Uterus (tissue), 4 donors: ENCODE data around the gene SCYGR3. TPM values are rescaled to one million over a fixed set of nuclear protein-coding genes. Genes with fewer than 3 reads are reported as not detected.

Experiments
- DNase-seq, 2 donors: peaks; one replicate each; pipeline ENCODE4 v3.0.0-alpha.2; 2019 to 2020
- H3K27ac ChIP-seq, 2 donors: fragments of 200-600 bp; sonication (generic); 1 replicate in 1 of 2; 2 replicates in 1 of 2; pipeline ENCODE4 v1.5.1; 2016 to 2018
- H3K27me3 ChIP-seq, 2 donors: fragments of 200-600 bp; sonication (generic); one replicate each; pipeline ENCODE4 v1.5.1; 2018 to 2019; ENCODE audit warnings: control low read depth in 1 of 2
- H3K36me3 ChIP-seq, 2 donors: fragments of 200-600 bp; sonication (generic); one replicate each; pipeline ENCODE4 v1.5.1; 2019; ENCODE audit warnings: control low read depth in 1 of 2
- H3K4me1 ChIP-seq, 2 donors: fragments of 200-600 bp; sonication (generic); one replicate each; pipeline ENCODE4 v1.5.1; 2018 to 2019; ENCODE audit warnings: control low read depth in 1 of 2
- H3K4me3 ChIP-seq, 2 donors: fragments of 200-600 bp; sonication (generic); 1 replicate in 1 of 2; 2 replicates in 1 of 2; pipeline ENCODE4 v1.5.1; 2018 to 2019; ENCODE audit warnings: mild to moderate bottlenecking in 1 of 2
- H3K9me3 ChIP-seq, 2 donors: fragments of 200-600 bp; sonication (generic); one replicate each; pipeline ENCODE4 v1.5.1; 2019; ENCODE audit warnings: control low read depth in 1 of 2
- CTCF ChIP-seq, 4 experiments: fragments of 200-600 bp in 2 of 4; fragments of 450-650 bp in 2 of 4; sonication (generic) in 2 of 4; IDR thresholded peaks; one replicate each; pipeline ENCODE4 v1.5.1; 2016 to 2019; ENCODE audit warnings: antibody characterized with exemption in 4 of 4, mild to moderate bottlenecking in 2 of 4, moderate library complexity in 1 of 4
- POLR2A ChIP-seq, 2 donors: fragments of 450-650 bp; IDR thresholded peaks; one replicate each; pipeline ENCODE4 v1.6.1; 2016; ENCODE audit warnings: antibody characterized with exemption in 2 of 2, mild to moderate bottlenecking in 1 of 2, moderate library complexity in 1 of 2
- intact Hi-C: fragments of 100-400 bp; cut with DNase I; formaldehyde crosslinking; loops from one replicate; pipeline ENCODE4 v1.15.1; 2023; ENCODE audit warnings: low total_unique reads
- total RNA-seq, 4 donors: library from RNA; depleted of rRNA in 3 of 4; stranded (reverse); fragments of >200 nt in 3 of 4; gene quantifications; one replicate each; pipeline versions ENCODE4 v1.1.0 to v1.2.4, GENCODE V29; 2014 to 2023
- donor health status: DM: yes; HTN: yes; CAD: no.

SCYGR3 gene
- total RNA-seq, 4 donors from 2014 or later = not detected

DNA sequence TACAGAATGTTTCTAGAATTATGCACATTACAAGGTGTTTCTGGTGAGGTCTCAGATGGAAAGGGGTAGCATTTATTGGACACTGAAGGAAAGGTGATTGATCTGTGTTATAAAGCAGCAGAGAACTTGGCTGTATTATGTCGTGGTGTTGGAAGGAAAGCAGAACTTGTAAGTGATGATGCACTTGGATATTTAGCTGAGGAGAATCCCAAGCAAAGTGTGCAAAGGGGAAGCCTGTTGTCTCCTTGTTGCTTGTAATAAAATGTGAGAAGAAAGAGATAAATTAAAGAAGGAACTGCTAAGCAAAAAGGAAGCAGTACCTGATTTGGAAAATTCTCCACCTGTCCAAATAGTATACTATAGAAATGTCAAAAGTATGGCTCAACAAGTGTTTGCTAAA lies 39.8 kb upstream of the SCYGR3 start:
- no peak for DNase-seq
- intact Hi-C loops = no loop called here
- H3K27ac ChIP-seq = no peak overlapping the region
- no peaks in the 10 kb centered on the region for H3K36me3 ChIP-seq
- no peaks in the 10 kb centered on the region for H3K4me1 ChIP-seq
- no peak overlapping the region for H3K4me3 ChIP-seq
- TF ChIP-seq CTCF (IDR thresholded peaks at IDR 0.05) (no peak), POLR2A (IDR thresholded peaks at IDR 0.05) (no peak)
- no peaks in the 10 kb centered on the region for H3K27me3 ChIP-seq
- no peaks in the 10 kb centered on the region for H3K9me3 ChIP-seq

DNA sequence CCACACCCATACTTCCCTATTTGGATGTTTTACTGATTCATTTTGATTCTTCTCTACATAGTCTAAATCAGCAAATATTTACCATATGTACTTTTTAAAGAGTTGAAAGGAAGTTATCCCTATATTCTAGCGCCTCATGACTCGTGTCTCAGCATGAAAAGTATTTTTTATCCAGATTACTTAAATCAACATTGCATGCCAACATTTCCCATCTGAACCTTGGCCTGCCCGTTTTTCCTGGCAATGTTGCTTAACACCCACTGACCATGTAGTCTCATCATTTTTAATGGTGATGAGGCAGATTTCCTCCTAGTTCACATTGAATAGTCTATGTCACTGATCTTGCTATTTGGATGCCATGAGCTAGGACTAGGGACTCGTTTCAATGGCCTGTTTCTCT lies 38.8 kb upstream of the SCYGR3 start:
- no peak for DNase-seq
- no peaks in the 10 kb centered on the region for H3K36me3 ChIP-seq
- H3K4me1 ChIP-seq = no peaks in the 10 kb centered on the region
- H3K4me3 ChIP-seq = no peak overlapping the region
- H3K9me3 ChIP-seq = no peaks in the 10 kb centered on the region
- no peaks in the 10 kb centered on the region for H3K27me3 ChIP-seq
- H3K27ac ChIP-seq = no peak overlapping the region
- intact Hi-C loops = no loop called here
- TF ChIP-seq POLR2A (IDR thresholded peaks at IDR 0.05) = no peak
- no peak for TF ChIP-seq CTCF (IDR thresholded peaks at IDR 0.05)

DNA sequence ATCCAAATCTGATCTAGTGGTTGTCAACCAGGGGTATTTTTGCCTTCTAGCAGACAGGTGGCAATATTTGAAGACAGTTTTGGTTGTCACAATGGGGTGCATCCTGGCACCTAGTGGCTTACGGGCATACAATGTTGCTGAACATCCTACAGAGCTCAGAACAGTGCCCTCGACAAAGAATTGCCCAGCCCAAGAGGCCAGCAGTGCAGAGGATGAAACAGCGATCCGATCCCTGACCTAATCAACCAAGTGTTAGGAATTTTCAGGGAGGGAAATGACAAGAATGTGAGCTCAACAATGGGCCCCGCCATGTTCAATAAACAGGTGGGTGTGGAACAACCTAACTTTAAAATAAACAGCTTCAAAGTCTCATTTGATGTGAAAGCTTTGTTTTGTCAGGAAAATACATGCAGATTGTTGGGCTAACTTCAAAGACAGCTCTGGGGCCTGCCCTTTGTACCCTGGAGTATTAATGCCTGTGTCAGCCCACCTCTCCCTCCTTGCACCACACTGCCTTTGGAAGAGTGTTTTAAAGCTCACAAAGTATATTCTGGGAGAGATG lies 29.4 kb upstream of the SCYGR3 start:
- Histone ChIP-seq H3K4me3 (no peak overlapping the region), H3K27ac (no peak overlapping the region), H3K36me3 (no peaks in the 10 kb centered on the region), H3K4me1 (no peaks in the 10 kb centered on the region), H3K27me3 (no peaks in the 10 kb centered on the region), H3K9me3 (no peaks in the 10 kb centered on the region)
- DNase-seq = no peak
- TF ChIP-seq CTCF (IDR thresholded peaks at IDR 0.05) (no peak), POLR2A (IDR thresholded peaks at IDR 0.05) (no peak)
- intact Hi-C loops = no loop called here

DNA sequence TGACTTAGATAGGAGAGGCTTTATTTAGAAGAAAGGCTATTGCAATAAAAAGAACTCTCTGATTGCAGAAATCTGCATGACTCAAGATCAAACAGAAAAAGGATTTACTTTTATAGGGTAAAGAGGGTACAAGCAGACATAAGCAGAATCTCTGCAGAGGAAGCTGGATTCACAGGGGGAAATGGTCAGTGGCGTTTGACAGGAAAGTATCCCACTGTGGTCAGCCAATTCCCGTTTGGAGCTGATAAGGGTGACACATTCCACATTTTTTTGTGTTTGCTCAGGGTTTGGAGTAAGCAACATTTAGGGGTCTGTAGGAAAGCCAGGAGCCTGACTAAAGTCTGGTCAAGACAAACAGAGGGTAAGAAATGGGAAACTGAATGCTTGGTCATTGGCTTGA lies 28.0 kb upstream of the SCYGR3 start:
- H3K4me1 ChIP-seq = no peaks in the 10 kb centered on the region
- H3K36me3 ChIP-seq = no peaks in the 10 kb centered on the region
- H3K9me3 ChIP-seq = no peaks in the 10 kb centered on the region
- no peak overlapping the region for H3K4me3 ChIP-seq
- intact Hi-C loops = no loop called here
- H3K27me3 ChIP-seq = no peaks in the 10 kb centered on the region
- DNase-seq = no peak
- H3K27ac ChIP-seq = no peak overlapping the region
- TF ChIP-seq CTCF (IDR thresholded peaks at IDR 0.05) (no peak), POLR2A (IDR thresholded peaks at IDR 0.05) (no peak)

DNA sequence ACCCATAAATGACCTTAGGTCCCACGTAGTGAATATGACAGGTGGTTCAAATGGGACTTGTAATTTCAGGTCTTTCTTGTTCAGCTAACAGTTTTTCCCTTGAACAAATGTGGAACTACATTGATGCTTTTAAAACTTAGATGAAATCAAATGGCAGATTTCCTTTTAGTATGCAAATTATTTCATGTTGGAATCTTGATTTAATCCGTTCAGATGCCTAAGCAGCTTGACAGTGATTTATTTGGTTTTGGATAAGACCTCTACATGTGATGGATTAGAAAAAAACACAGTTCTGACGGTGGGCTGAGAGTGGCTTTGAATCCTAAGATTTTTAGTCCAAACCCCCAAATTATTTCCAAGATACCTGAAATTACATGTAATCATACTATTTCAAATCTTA lies 19.6 kb upstream of the SCYGR3 start:
- TF ChIP-seq POLR2A (IDR thresholded peaks at IDR 0.05) (no peak), CTCF (IDR thresholded peaks at IDR 0.05) (no peak)
- intact Hi-C loops = no loop called here
- no peak for DNase-seq

More for the DNA sequence above, 19.6 kb upstream of the SCYGR3 start:
- H3K4me1 ChIP-seq = no peaks in the 10 kb centered on the region
- H3K9me3 ChIP-seq = no peaks in the 10 kb centered on the region
- H3K27me3 ChIP-seq = no peaks in the 10 kb centered on the region
- no peaks in the 10 kb centered on the region for H3K36me3 ChIP-seq
- no peak overlapping the region for H3K27ac ChIP-seq
- no peak overlapping the region for H3K4me3 ChIP-seq
